NCI-H2227 treated with DMSO at 0.1 percent for 48 hours (cell line): ENCODE results near the gene MELK.

Source experiments
- DNase-seq: peaks from one replicate; lab custom pipeline; 2025; lab: John Stamatoyannopoulos, UW

Gene MELK

DNA sequence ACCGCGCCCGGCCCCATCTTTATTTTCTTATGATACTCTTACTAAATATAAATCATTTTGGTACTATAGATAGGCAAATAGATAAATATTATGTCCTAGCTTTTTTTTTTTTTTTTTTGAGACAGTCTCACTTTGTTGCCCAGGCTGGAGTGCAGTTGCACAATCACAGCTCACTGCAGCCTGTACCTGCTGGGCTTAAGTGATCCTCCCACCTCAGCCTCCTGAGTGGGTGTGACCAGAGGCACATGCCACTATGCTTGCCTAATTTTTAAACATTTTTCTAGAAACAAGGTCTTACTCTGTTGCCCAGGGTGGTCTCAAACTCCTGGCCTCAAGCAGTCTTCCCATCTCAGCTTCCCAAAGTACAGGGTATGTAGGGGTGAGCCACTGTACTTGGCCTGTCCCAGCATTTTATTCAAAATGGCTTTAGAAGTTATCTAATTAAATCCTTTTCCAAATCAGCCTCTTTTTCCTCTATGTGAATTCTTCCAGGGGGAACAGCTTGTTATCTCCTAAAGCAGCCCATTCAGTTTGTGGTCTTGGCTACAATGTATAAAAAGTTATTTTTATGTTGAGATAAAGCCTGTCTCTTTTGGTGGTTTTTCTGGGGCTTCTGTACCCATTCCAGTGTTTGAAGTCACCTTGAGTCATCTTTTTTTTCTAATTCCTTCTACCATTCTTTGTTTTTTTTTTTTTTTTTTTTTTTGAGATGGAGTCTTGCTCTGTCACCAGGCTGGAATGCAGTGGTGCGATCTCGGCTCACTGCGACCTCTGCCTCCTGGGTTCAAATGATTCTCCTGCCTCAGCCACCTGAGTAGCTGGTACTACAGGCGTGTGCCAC lies 12.1 kb downstream of the MELK start:
- no peak for DNase-seq

DNA sequence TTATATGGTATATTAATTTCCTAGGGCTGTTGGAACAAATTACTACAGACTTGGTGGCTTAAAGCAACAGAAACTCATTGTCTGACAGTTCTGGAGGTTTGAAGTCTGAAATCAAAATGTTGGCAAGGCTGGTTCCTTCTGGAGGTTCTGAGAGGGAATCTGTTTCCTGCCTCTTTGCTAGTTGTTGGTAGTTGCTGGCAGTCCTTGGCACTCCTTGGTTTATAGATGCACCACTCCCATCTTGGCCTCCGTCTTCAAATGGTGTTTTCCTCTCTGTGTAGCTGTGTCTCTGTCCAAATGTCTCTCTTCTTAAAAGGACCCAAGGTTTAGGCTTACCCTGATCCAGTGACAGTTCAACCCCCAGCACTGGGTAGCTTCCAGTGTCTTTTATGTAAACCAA lies 17.5 kb downstream of the MELK start:
- no peak for DNase-seq

DNA sequence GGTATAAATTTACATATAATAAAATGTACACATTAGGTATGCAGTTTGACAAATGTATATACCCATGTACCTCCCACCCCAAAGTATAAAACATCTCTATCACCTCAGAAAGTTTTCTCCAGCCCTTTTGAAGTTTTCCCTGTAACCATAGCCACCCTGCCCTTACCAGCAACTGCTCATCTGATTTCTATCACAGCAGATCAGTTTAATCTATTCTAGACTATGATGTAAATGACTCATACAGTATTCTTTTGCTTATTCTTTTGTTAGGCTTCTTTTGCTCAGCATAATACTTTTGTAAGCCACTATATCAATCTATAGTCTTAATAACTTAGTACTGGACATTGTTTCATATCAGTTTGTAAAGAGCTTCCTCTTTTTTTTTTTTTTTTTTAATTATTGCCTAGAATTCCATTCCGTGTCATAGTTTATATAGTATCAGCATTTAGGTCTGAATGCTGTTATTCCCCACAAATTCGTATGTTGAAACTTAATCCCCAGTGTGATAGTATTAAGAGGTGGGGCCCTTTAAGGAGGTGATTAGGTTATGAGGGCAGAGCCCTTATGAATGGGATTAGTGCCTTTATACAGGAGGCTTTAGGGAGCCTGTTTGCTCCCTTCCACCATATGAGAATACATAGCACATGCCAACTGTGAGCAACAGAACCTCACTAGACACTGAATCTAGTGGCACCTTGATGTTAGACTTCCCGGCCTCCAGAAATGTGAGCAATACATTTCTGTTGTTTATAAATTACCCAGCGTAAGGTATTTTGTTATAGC lies 20.3 kb downstream of the MELK start:
- DNase-seq, result no peak

DNA sequence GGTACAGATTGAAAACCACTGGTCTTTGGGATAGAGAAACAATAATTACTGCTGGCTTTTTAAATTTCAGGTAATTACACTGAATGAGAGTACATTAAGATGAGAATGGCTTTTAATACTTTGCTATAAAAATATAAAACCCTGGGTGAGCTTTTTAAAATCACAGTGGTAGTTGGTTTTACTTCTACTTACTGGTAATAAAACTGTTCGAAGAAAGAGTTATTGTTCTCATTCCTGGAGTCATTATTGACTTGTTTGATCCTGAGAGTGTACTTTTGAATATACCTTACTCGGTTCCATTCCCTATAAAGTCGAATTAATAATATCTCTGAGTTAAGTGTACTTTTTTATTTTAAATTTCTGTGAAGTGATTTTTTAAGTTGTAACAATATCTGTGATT lies 21.5 kb downstream of the MELK start:
- DNase-seq, result no peak

DNA sequence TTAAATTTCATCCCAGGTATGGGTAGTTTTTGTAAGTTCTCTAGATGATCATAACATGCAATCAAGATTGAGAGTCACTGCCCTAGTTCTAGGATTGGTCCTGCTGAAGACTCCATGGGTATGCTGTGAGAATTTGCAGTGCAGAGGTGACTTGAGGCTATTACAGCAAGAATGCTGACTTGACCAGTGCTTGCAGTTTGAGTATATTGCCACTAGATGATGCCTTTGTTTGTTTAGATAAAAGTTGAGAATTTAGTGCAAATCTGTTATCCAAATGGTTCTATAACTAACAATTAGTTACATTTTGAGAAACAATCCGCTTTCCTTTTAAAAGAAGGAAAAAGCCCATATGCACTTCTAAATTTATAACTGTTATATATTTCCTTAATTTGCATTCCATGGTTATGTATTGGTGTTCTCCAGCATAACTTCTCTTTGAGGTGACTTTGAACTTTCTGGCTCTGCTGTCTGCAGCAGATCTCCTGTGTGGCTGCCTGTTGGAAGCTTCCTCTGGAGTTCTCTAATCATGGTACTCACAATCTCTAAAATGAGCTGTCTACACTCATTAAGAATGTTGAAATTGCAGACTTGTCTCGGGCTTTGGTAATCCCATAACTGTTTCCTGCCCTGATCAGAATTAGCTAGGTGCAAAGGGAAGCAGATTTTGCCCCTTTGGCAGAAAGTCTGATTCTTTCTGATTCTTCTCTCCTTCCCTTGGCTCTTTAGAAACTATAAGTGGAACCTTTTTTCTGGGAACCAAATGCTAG lies 24.9 kb downstream of the MELK start:
- no peak for DNase-seq

DNA sequence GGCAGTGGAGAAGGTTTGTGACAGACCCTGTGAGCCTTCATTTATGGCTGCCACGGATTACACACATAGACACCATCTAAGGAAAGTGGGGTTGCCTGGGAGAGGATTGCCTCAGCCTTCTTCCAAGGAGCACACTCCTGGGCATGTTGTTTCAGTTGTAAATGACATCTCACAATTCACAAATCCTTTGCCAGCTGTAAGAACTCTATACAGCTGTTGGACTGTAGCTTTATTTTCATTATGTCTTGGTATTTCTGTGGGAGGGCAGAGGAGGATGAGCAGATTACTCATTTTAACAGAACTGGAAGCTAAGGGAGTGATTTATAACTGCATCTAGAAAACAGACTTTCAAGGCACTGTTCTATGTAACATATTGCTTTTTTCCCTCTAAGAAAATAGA lies 25.6 kb downstream of the MELK start:
- no peak for DNase-seq

DNA sequence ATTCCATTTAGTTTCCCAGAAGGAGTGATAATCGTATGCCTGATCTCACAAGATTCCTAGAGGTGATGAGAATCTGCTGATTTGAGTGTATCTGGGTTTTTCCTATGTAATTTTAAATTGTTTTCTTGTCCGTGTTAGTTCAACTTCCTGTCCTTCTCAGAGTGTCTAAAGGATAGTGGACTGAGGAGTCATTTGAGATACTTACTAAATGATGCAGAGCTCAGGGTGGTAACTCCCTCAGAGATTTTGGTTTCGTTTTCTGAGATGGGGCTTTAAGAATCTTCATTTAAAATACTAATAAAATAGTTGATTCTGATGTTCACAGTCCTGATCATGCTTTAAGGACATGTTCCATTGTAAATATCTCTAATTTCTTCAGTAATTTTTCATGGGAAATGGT lies 30.3 kb downstream of the MELK start:
- DNase-seq, result no peak

DNA sequence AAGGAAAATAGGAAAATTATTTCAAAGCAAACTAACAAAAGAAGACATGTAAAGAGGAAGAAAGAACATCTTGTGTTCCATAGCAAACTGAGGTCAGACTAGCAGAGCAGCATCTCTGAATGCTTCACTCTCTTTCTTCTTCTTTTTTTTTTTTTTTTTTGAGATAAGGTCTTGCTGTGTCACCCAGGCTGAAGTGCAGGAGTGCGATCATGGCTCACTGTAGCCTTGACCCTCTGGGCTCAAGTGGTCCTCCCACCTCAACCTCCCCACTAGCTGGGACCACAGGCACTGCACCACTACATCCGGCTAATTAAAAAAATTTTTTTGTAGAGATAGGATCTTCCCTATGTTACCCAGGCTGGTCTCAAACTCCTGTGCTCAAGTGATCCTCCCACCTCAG lies 36.6 kb downstream of the MELK start:
- DNase-seq, result no peak

DNA sequence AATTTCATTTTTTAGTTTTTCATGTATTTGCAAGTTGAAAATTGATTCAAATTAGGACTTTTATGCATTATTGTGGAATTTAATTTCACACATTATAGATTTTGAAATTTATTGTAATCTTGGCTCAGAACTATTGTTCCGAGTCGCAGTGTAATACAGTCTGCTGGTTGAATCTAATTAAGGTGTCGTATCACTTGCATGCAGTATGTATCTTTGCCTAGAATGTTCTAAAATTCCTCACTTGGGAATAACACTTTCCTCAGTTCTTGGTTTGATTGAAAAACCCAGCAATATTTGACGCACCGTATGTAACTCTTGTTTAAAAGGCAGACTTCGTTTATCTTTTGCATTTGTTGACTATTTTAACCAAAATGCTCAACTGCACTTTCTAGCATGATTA lies 49.4 kb downstream of the MELK start:
- no peak for DNase-seq

DNA sequence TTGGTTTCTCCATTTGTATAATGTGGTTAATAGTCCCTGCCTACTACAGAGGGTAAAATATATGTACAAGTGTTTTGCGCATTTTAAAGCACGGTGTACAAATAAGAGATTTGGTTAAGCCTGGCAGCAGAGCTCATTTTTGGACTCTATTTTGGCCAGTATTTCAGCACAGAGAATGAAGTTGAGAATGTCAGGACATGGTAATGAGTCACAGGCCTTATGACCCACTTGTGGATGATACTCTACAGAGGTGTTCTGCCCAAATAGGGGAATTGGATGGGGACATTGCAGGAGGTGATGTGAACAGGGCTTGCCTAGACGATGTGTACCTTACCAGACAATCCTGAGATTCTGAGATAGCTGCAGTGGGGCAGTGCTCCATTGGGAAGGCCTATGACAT lies 50.6 kb downstream of the MELK start:
- DNase-seq, result no peak

DNA sequence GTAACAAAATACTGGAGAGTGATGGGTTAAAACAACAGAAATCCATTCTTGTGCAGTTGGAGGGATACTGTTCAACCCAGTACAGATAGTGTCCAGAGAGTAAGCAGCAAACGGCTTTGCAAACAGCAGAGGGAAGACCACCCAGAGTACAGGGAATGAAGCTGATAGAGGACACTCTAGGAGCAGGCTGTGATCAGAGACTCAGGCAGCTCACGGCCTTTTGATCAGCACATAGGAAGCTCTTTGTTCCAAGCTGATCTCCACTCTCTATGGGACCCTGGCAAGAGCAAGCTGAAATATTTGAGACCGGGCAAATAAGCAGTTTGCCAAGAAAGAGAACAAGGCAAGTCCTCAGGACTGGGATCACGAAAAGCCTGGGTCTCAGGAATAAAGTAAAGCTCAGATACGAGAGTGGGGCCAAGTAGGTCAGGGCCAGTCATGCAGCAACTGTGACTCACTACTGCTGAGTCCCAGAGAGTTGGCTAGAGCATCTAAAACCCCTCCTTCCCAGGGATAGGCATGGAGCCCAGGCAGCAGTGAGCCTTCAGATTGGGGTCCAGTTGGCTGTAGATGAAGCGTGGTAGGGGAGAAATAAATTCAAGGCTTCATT lies 52.4 kb downstream of the MELK start:
- no peak for DNase-seq

DNA sequence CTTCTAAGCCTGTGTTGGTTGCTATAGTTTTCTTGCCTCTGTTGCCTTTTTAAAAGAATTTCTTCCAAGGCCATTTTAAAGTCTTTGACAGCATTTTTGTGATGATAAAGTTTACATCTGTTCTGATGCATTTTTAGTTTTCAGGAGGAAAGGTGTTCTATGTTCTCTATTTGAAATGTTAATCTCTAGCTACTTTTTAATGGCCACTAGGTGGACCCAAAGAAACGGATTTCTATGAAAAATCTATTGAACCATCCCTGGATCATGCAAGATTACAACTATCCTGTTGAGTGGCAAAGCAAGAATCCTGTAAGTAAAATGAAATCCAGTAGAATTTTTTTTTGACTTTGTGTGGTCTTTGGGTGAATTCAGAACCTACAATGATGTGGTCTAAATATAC lies 60.2 kb downstream of the MELK start:
- peak; percentile 2 for DNase-seq

DNA sequence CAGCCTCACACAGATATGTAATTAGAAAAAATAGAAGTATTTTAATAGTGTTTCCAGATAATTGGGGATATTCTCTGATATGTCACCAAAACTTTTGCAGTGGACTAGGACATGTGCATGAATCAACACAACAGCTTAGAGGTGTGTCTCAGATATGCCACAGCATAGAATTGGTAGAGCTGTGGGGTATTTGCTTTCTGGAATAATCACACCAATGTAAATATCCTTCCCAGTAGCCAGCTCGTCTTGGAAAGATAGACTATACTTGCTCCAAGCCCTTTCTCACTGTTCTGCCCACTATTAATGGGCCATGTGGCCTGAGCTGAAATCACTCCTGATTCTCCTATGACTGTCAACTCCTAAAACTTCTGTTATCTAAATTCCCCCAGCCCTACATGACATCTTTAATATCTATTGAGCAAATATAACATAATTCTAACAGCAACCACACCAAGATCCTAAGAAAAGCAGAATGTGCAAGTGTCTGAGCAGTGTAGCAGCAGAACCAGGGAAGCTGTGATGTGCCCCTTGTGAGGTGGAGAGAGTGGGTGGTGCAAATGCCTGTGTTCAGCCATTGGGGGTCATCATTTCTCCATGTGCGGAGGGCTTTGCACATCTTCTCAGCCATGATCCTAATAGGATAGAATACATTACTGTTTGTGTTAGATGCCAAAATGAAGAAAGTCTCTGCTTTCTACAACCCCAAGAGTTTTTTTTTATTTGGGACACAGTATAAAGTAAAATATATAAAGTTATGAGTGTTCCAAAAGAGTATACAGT lies 65.0 kb downstream of the MELK start:
- DNase-seq, result peak; percentile 1

DNA sequence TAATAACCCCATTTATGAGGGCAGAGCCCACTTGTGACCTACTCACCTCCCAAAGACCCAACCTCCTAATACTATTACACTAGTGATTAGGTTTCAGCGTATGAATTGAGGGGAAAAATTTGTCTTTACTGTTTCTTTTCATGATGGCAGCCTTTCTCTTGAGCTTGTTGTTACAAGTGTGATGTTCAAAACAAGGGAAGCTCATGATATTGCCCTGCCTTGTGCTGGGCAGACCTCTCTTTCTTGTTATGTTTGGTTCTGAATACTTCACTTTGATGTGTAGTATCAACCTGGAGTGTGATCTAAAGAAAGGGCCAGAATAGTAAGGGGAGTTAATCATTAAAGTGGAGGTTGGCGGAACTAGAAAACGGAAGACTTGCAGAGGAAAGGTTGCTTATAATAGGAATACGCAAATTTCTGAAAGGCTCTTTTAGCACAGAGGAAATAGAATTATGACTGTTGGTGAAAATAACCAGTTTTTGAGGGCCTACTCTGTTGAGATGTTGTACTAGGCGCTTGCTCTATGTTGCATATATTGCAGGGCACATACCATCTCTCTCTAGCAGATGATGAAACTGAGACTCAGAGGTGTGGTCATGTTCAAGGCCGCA lies 68.2 kb downstream of the MELK start:
- DNase-seq, result no peak

DNA sequence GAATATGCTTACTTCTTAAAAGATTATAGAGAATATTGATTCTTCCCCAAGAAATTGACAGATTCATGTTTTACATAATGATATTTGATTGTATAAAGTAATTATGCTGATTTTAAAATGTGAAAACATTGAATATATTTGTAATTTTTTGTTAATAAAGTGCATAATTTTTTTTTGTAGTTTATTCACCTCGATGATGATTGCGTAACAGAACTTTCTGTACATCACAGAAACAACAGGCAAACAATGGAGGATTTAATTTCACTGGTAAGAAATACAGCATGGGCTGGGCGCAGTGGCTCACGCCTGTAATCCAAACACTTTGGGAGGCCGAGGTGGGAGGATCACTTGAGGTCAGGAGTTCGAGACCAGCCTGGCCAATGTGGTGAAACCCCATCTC lies 70.1 kb downstream of the MELK start:
- DNase-seq, result no peak

DNA sequence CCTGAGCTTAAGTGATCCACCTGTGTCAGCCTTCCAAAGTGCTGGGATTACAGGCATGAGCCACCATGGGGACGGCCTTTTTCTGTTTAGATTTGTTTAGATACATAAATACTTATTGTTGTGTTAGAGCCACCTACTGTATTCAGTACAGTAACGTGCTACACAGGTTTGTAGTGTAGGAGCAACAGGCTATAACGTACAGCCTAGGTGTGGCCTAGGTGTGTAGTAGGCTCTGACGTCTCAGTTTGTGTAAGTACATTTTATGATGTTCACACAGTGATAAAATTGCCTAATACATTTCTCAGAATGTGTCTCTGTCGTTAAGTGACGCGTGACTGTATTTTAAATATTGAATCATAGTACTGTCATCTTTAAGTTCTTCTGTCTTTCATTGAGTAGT lies 84.1 kb downstream of the MELK start:
- DNase-seq, result no peak

DNA sequence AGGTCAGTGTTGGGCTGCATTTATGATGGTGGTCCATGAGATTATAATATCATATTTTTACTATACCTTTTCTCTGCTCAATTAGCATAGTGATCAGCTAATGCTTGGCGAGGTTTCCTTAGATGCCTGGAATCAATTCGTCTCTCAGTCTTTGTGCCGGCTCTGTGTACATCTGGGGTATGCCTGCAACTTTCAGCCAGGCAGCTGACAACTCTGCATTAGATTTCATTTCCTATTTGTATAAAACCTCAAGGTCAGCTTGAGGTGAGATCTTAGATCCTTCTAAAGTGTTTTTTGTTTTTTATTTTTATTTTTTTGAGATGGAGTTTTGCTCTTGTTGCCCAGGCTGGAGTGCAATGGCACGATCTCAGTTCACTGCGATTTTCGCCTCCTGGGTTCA lies 86.8 kb downstream of the MELK start:
- no peak for DNase-seq

DNA sequence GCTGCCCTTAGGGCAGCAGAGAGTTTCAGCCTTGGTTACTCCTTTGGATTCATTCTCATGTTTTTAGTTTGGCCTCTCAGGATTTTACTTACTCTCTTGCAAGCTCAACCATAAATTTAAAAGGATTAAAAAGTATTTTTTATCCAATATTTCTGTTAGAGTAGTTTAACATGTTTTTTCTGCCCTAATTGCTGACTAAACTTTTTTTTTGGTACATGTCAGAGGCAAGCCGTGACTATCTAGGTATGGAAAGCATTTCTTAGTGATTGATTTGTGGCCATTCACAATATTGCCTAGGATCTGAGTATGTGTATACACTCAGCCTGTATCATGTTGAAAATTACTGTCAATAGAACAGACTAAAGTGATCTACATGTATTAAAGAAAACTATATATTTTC lies 92.1 kb downstream of the MELK start:
- no peak for DNase-seq

DNA sequence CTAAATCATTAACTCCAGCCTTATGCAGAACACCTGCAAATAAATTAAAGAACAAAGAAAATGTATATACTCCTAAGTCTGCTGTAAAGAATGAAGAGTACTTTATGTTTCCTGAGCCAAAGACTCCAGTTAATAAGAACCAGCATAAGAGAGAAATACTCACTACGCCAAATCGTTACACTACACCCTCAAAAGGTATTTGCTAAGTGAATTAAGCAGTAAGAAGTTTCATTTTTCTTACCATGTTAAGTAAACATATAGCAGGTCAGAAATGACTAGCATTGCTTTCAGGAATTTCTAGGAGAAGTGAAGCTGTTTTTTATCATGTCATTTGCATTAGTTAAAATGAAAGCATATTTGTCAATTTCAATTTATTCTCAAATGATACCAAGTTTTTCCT lies 92.7 kb downstream of the MELK start:
- no peak for DNase-seq

DNA sequence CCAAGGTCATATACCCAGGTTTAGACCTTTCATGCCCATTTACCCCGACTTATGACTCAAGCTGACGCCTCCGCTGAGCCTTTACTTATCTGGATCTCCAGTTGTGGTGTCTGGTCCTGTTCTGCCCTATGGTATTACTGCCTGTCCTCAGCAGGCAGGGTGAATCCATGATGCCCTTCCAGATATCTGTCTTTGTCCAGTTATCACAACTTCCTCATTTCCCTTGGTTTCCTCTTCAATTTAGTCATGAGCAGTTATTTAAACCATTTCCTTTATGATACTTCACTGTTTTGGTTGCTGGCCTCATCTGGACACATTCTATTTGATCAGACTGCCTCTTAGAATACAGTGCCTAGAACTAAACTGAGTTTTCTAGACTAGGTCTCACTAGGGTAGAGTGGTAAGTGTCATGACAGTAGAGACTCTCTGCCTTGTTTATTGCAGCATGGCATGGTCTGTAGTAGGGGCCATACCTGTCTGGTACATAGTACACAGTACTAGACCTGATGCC lies 93.3 kb downstream of the MELK start:
- no peak for DNase-seq

DNA sequence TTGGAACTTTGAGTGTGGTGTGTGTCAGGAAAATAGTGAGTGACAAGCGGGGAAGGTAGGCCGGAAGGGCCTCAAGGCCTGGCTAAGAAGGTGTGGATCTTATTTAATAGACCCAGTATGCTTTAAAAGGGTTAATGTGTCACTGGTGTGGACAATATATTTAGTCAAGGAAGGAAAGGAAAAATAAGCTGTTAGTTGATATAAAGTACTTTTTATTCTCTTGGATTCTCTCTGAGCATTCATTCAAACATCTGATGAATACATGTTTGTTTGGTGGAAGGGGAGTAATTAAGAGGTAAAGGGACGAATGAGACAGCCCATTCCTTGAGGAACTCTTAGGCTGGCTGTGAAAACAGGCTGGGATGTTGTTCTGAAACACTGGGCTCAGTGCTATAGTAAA lies 98.9 kb downstream of the MELK start:
- no peak for DNase-seq
